ENCODE data around the gene GHDC. TPM values are rescaled to one million over a fixed set of nuclear protein-coding genes. Genes with fewer than 3 reads are reported as not detected.

GHDC gene
- total and polyA plus RNA-seq, 2 of the 8 experiments (the other 6 are each of a cell fraction or from before 2014, with no cell fraction given): 7.4 to 8.1 TPM

DNA sequence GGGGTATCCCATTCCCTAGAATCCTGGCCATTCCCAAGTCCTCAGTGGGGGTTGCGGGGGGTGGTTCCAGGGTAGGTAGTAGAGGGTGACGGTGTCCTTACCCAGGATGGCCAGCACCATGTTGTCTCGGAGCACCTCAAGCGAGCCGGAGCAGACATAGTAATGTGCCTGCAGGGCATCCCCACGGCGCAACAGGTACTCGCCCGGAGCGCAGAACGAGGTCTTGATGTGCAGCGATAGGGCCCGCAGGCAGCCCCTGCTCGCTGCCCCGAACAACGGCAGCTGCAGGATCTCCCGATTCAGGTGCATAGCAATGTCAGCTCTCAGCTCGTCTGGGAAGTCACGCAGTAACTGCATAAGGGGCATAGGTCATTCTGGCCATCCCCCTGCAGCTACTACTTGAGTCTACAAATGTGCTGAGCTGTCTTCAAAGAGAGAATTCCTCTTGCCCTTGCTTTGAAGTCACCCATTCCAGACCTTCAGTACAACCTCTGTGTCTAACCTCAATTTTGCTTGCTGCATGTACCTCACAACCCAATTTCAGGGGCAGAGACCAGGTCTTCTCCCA, 28.0 kb downstream of the GHDC start:
- no peaks in the 10 kb centered on the region for H3K9me3 ChIP-seq (ENCODE audit: insufficient read depth in 2 of 2, low read depth in 1 of 2, low read length in 1 of 2)
- no peak overlapping the region for H2AK5ac ChIP-seq (ENCODE audit: low read depth, low read length)
- H2BK120ac ChIP-seq (replicated peaks; ENCODE audit: low read depth, low read length): no peak overlapping the region
- no peak overlapping the region for H3K4ac ChIP-seq (replicated peaks; ENCODE audit: insufficient read length, low read depth, low read length)
- H4K8ac ChIP-seq (ENCODE audit: extremely low read depth, insufficient read depth, low read length): no peak overlapping the region
- no peak overlapping the region for H3K14ac ChIP-seq (ENCODE audit: insufficient read length)
- no peak overlapping the region for H2AFZ ChIP-seq (ENCODE audit: low read length)
- H3K36me3 ChIP-seq (ENCODE audit: control insufficient read depth in 2 of 4, insufficient read depth in 4 of 4, low read length in 3 of 4): no peaks in the 10 kb centered on the region
- H3K18ac ChIP-seq (ENCODE audit: extremely low read depth, low read length): no peak overlapping the region
- no peaks in the 10 kb centered on the region for H3K23me2 ChIP-seq (ENCODE audit: low read depth, low read length)
- H2BK12ac ChIP-seq (ENCODE audit: low read depth, low read length): no peak overlapping the region
- no peak overlapping the region for H3K4me2 ChIP-seq (ENCODE audit: insufficient read depth in 1 of 2, low read depth in 2 of 2, low read length in 2 of 2)
- no peaks in the 10 kb centered on the region for H4K20me1 ChIP-seq (replicated peaks in 1 of 2; ENCODE audit: control insufficient read depth in 1 of 2, insufficient read depth in 2 of 2, low read length in 2 of 2)
- POLR2A ChIA-PET (ENCODE audit: partially characterized antibody): no interaction called here
- 90% methylated on average over 19 of the region's 19 CpGs; no CpG with 5 or more reads in 1 of the 2 experiments for WGBS, 2 experiments (ENCODE audit: extremely low coverage in 1 of 2, insufficient coverage in 1 of 2, insufficient read length in 1 of 2, insufficient replicate concordance in 2 of 2, low coverage in 1 of 2, low lambda C conversion rate in 2 of 2, missing lambda C conversion rate in 1 of 2)
- no peak overlapping the region for H3K27ac ChIP-seq (ENCODE audit: low read depth, low read length)
- no peaks in the 10 kb centered on the region for H3K27me3 ChIP-seq (replicated peaks in 1 of 4; ENCODE audit: control insufficient read depth in 3 of 4, extremely low read depth in 1 of 4, insufficient read depth in 3 of 4, low read length in 3 of 4)
- H3K79me2 ChIP-seq (ENCODE audit: control insufficient read depth in 1 of 2, insufficient read depth in 2 of 2, low read length in 2 of 2): no peaks in the 10 kb centered on the region
- H2BK15ac ChIP-seq (ENCODE audit: low read length): no peak overlapping the region
- H3K23ac ChIP-seq (ENCODE audit: insufficient read length): no peak overlapping the region
- no peak overlapping the region for H3K4me3 ChIP-seq (ENCODE audit: extremely low read depth in 1 of 4, insufficient read depth in 2 of 4, low read depth in 3 of 4, low read length in 4 of 4)
- DNase-seq (ENCODE audit: low read depth in 1 of 2, low spot score in 2 of 2): no peak
- CTCF ChIA-PET (ENCODE audit: partially characterized antibody): interaction anchor here (1.4 kb wide), 1 partner anchor 206 kb away, joined by 3 read pairs; no protein-coding TSS in a partner anchor
- no peak overlapping the region for H4K91ac ChIP-seq (replicated peaks; ENCODE audit: insufficient read length, low read length)
- no peak for FAIRE-seq
- no peak overlapping the region for H3K56ac ChIP-seq (replicated peaks; ENCODE audit: insufficient read length, low read depth, low read length)
- no peak overlapping the region for H2BK20ac ChIP-seq (ENCODE audit: low read length)
- H3K79me1 ChIP-seq (ENCODE audit: low read depth, low read length): no peaks in the 10 kb centered on the region
- H3K4me1 ChIP-seq (replicated peaks in 1 of 4; ENCODE audit: control insufficient read depth in 3 of 4, insufficient read depth in 4 of 4, low read length in 3 of 4): no peaks in the 10 kb centered on the region; a peak in 2 of 7 replicates
- H3K9ac ChIP-seq (replicated peaks in 1 of 4; ENCODE audit: extremely low read depth in 1 of 4, low read depth in 3 of 4, low read length in 3 of 4): no peak overlapping the region
- no peak overlapping the region for H4K5ac ChIP-seq (ENCODE audit: insufficient read length, low read depth, low read length)
- H2BK5ac ChIP-seq (ENCODE audit: low read depth, low read length): no peak overlapping the region
- TF ChIP-seq SP1 (IDR thresholded peaks at IDR 0.05; ENCODE audit: low read depth, low read length) (no peak), POU5F1 (IDR thresholded peaks at IDR 0.05; ENCODE audit: low read depth, low read length) (no peak), HDAC2 (IDR thresholded peaks at IDR 0.05; ENCODE audit: borderline replicate concordance in 1 of 2, low read depth in 2 of 2, low read length in 2 of 2) (no peak), NRF1 (IDR thresholded peaks at IDR 0.05; ENCODE audit: low read depth, low read length) (no peak), MAFK (IDR thresholded peaks at IDR 0.05; ENCODE audit: low read depth, low read length) (no peak), BRCA1 (IDR thresholded peaks at IDR 0.05; ENCODE audit: low read depth, low read length) (no peak), SIX5 (IDR thresholded peaks at IDR 0.05; ENCODE audit: low read depth, low read length) (no peak), TAF1 (IDR thresholded peaks at IDR 0.05; ENCODE audit: low read depth, low read length) (no peak), CHD1 (IDR thresholded peaks at IDR 0.05; ENCODE audit: low read depth, low read length) (no peak), JUN (IDR thresholded peaks at IDR 0.05; ENCODE audit: low read depth, low read length) (no peak), NANOG (IDR thresholded peaks at IDR 0.05; ENCODE audit: insufficient read depth, low read depth, low read length, poor library complexity, severe bottlenecking) (no peak)
- TF ChIP-seq, protein P1, sequence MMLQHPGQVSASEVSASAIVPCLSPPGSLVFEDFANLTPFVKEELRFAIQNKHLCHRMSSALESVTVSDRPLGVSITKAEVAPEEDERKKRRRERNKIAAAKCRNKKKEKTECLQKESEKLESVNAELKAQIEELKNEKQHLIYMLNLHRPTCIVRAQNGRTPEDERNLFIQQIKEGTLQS (IDR thresholded peaks at IDR 0.05; ENCODE audit: insufficient read depth, low read depth, low read length): no peak
